NCI-H2227 treated with DMSO at 0.1 percent for 48 hours (cell line): ENCODE results near the gene SPSB4.
A peak's percentile ranks its signal among the peaks of the same experiment; 100 is the strongest.

Experiments used
- DNase-seq: peaks from one replicate; lab custom pipeline; 2025; lab: John Stamatoyannopoulos, UW

Gene SPSB4

GRCh38 chr3:141152801-141153678 lies 101.9 kb downstream of the SPSB4 start:
- no peak for DNase-seq

- DNase-seq: no peak
These were observed 102.5 kb downstream of the SPSB4 start for GRCh38 chr3:141153679-141153966.

- no peak for DNase-seq
These were observed 113.7 kb downstream of the SPSB4 start for GRCh38 chr3:141164852-141165251.

GRCh38 chr3:141167681-141168080 lies 116.5 kb downstream of the SPSB4 start:
- DNase-seq: no peak

GRCh38 chr3:141170678-141171295 lies 119.6 kb downstream of the SPSB4 start:
- no peak for DNase-seq

- no peak for DNase-seq
These were observed 123.5 kb downstream of the SPSB4 start for GRCh38 chr3:141174674-141175073.

GRCh38 chr3:141176775-141177174 lies 125.6 kb downstream of the SPSB4 start:
- no peak for DNase-seq

GRCh38 chr3:141178026-141178425 lies 126.9 kb downstream of the SPSB4 start:
- no peak for DNase-seq

GRCh38 chr3:141178551-141178950 lies 127.4 kb downstream of the SPSB4 start:
- no peak for DNase-seq

GRCh38 chr3:141179983-141180382 lies 128.8 kb downstream of the SPSB4 start:
- no peak for DNase-seq

- no peak for DNase-seq
These were observed 130.0 kb downstream of the SPSB4 start for GRCh38 chr3:141181196-141181595.

- no peak for DNase-seq
These were observed 130.7 kb downstream of the SPSB4 start for GRCh38 chr3:141181819-141182218.

- DNase-seq: no peak
These were observed 132.5 kb downstream of the SPSB4 start for GRCh38 chr3:141183606-141184005.

- no peak for DNase-seq
These were observed 133.3 kb downstream of the SPSB4 start for GRCh38 chr3:141184430-141184829.

- no peak for DNase-seq
These were observed 140.1 kb downstream of the SPSB4 start for GRCh38 chr3:141191097-141191749.

GRCh38 chr3:141192345-141192744 lies 141.2 kb downstream of the SPSB4 start:
- DNase-seq: peak; percentile 91

GRCh38 chr3:141193066-141193830 lies 142.1 kb downstream of the SPSB4 start:
- no peak for DNase-seq
